Measurements from ENCODE around the gene METTL24.

DNA sequence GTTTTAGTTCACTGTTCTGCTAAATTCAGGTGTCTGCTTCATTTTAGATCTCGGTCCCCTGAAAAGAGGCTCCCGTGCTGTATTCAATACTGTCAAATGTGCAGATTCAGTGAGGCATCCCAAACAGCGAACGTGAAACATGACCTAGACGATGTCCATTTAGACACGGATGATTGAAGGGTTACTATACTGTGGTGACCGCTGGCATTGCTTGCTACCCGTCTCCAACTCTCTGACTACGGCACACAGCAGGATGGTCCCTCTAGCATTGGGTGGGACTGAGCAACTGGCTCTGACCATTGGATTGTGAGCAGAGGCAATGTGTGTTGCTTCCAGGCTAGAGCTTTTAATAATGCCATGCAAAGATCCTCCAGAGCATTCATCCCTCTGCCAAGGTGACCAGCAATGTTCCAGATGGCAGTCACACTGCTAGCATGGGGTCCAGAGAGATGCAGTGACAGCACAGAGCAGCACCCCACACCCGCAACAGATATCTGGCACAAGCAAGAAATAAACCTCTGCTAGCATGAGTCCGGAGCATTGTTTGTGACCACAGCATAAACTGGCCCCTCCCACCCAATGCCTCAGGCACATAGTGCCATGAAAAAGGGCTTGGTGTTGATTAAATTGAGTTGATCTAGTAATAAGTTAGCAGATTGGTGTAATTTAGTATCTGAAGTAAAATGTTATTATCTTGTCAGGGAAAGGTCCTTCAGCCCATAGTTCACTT, 9.0 kb downstream of the METTL24 start:
- TF ChIP-seq, protein P1, sequence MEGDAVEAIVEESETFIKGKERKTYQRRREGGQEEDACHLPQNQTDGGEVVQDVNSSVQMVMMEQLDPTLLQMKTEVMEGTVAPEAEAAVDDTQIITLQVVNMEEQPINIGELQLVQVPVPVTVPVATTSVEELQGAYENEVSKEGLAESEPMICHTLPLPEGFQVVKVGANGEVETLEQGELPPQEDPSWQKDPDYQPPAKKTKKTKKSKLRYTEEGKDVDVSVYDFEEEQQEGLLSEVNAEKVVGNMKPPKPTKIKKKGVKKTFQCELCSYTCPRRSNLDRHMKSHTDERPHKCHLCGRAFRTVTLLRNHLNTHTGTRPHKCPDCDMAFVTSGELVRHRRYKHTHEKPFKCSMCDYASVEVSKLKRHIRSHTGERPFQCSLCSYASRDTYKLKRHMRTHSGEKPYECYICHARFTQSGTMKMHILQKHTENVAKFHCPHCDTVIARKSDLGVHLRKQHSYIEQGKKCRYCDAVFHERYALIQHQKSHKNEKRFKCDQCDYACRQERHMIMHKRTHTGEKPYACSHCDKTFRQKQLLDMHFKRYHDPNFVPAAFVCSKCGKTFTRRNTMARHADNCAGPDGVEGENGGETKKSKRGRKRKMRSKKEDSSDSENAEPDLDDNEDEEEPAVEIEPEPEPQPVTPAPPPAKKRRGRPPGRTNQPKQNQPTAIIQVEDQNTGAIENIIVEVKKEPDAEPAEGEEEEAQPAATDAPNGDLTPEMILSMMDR (conservative IDR thresholded peaks at IDR 0.05 in 1 of 2, IDR thresholded peaks at IDR 0.05 in 1 of 2; ENCODE audit: low read depth in 1 of 2, low read length in 2 of 2) = no peak
- no peak for TF ChIP-seq EZH2 (IDR thresholded peaks at IDR 0.05; ENCODE audit: low read length, missing control alignments)

Measured in fibroblast of lung (primary cell).